Endothelial cell of umbilical vein (primary cell): ENCODE data around the gene CDC23. TPM values are rescaled to one million over a fixed set of nuclear protein-coding genes. Genes with fewer than 3 reads are reported as not detected.

ENCODE experiments used
- BruUV-seq: library from RNA; stranded (reverse); fragments of 400-500 nt; replicated peaks from 2 replicates; lab custom pipeline; 2021; lab: Mats Ljungman, UMichigan
- CTCF ChIA-PET: fragments of 300-600, 350-600 bp; sonication (Branson Sonifier 250); formaldehyde crosslinking; loops from one replicate; lab custom pipeline; 2021; ENCODE audit warnings: antibody characterized with exemption, inconsistent platforms; lab: Charles Lee
- POLR2A ChIA-PET: fragments of 300-600, 350-600 bp; sonication (Branson Sonifier 250); formaldehyde crosslinking; loops from one replicate; lab custom pipeline; 2021; ENCODE audit warnings: antibody characterized with exemption, inconsistent platforms; lab: Charles Lee
- DNase-seq: peaks from one replicate; pipeline ENCODE4 v3.0.0-alpha.2; 2011; ENCODE audit warnings: low read depth, low spot score
- FAIRE-seq: peaks from 2 replicates; lab custom pipeline; 2011; peaks lifted over from hg19 to GRCh38; lab: Jason Lieb, UNC
- H2AFZ ChIP-seq: 2 replicates; pipeline ENCODE4 v1.6.0; 2012; ENCODE audit warnings: low read depth, low read length, control low read depth, inconsistent platforms
- H3K27ac ChIP-seq: 2 replicates; pipeline ENCODE4 v1.5.1; 2011; ENCODE audit warnings: low read depth, mild to moderate bottlenecking, control low read depth, low read length, moderate library complexity; ENCODE audit not compliant: insufficient read depth
- H3K27me3 ChIP-seq, 2 experiments: 2 replicates each; pipeline versions ENCODE4 v1.6.0 to v1.6.1; 2011; ENCODE audit warnings: low read length in 2 of 2, mixed read lengths in 1 of 2; ENCODE audit not compliant: control insufficient read depth in 2 of 2, insufficient read depth in 2 of 2
- H3K36me3 ChIP-seq, 2 experiments: 2 replicates in 1 of 2; 3 replicates in 1 of 2; pipeline ENCODE4 v1.5.1; 2011; ENCODE audit warnings: low read length in 2 of 2, mild to moderate bottlenecking in 1 of 2, moderate library complexity in 1 of 2; ENCODE audit not compliant: control insufficient read depth in 2 of 2, insufficient read depth in 2 of 2; ENCODE audit errors: extremely low read depth in 1 of 2
- H3K4me1 ChIP-seq: 3 replicates; pipeline ENCODE4 v1.5.1; 2011; ENCODE audit warnings: mild to moderate bottlenecking, low read length; ENCODE audit not compliant: control insufficient read depth, insufficient read depth; ENCODE audit errors: extremely low read depth
- H3K4me2 ChIP-seq: 2 replicates; pipeline ENCODE4 v1.6.1; 2011; ENCODE audit warnings: low read length, control low read depth, mixed read lengths; ENCODE audit not compliant: insufficient read depth
- H3K4me3 ChIP-seq, 3 experiments: fragments of 200-600 bp in 1 of 3; sonication (generic), shearing (Covaris generic) in 1 of 3; replicated peaks in 1 of 3; 2 replicates each; pipeline ENCODE4 v1.5.1; 2011 to 2016; ENCODE audit warnings: control low read depth in 3 of 3, low read length in 3 of 3, mild to moderate bottlenecking in 2 of 3, inconsistent platforms in 1 of 3, low read depth in 1 of 3, moderate library complexity in 1 of 3; ENCODE audit not compliant: insufficient read depth in 1 of 3
- H3K79me2 ChIP-seq: 2 replicates; pipeline ENCODE4 v1.6.0; 2012; ENCODE audit warnings: low read length, inconsistent platforms; ENCODE audit not compliant: control insufficient read depth, insufficient read depth
- H3K9ac ChIP-seq: replicated peaks from 2 replicates; pipeline ENCODE3; 2011; ENCODE audit warnings: low read length, control low read depth; ENCODE audit not compliant: insufficient read depth; ENCODE audit errors: extremely low read depth
- H3K9me1 ChIP-seq: replicated peaks from 3 replicates; pipeline ENCODE4 v1.6.0; 2011; ENCODE audit warnings: mild to moderate bottlenecking, low read length; ENCODE audit not compliant: control insufficient read depth, insufficient read depth; ENCODE audit errors: extremely low read depth
- H3K9me3 ChIP-seq: replicated peaks from 2 replicates; pipeline ENCODE4 v1.5.1; 2012; ENCODE audit warnings: low read length, inconsistent platforms; ENCODE audit not compliant: control insufficient read depth, insufficient read depth
- H4K20me1 ChIP-seq: replicated peaks from 2 replicates; pipeline ENCODE3; 2011; ENCODE audit warnings: mild to moderate bottlenecking, low read length; ENCODE audit not compliant: control insufficient read depth, insufficient read depth; ENCODE audit errors: extremely low read depth
- EZH2 ChIP-seq: IDR thresholded peaks from 2 replicates; pipeline ENCODE4 v1.6.1; 2012; ENCODE audit warnings: borderline replicate concordance, low read depth, mild to moderate bottlenecking, moderate library complexity, low read length, inconsistent platforms; ENCODE audit not compliant: severe bottlenecking
- FOS ChIP-seq: IDR thresholded peaks from 2 replicates; pipeline ENCODE4 v1.6.1; 2011; ENCODE audit warnings: mild to moderate bottlenecking, low read length, moderate library complexity, borderline replicate concordance; ENCODE audit not compliant: insufficient read depth
- GATA2 ChIP-seq: IDR thresholded peaks from 2 replicates; pipeline ENCODE4 v1.7.0; 2011; ENCODE audit warnings: low read depth, mild to moderate bottlenecking, moderate library complexity, mixed read lengths, low read length; ENCODE audit not compliant: insufficient read length, insufficient read depth
- MYC ChIP-seq: IDR thresholded peaks from one replicate; pipeline ENCODE4 v1.6.1; 2011; ENCODE audit warnings: mild to moderate bottlenecking, low read depth, low read length
- POLR2A ChIP-seq: IDR thresholded peaks from 2 replicates; pipeline ENCODE4 v1.6.1; 2012; ENCODE audit warnings: low read depth, mild to moderate bottlenecking, control low read depth, low read length
- dilution Hi-C: fragments of 300-500 bp; cut with MboI; formaldehyde crosslinking; loops from one replicate; pipeline ENCODE4 v1.15.0; 2019; ENCODE audit warnings: low sequenced_read_pairs; ENCODE audit not compliant: extremely low pct_ligation_motif_present
- intact Hi-C: fragments of 100-400 bp; cut with micrococcal nuclease; formaldehyde crosslinking; loops from one replicate; pipeline ENCODE4 v1.10.0; 2022
- polyA plus RNA-seq, 4 experiments: library from polyadenylated mRNA; depleted of rRNA in 3 of 4; stranded (reverse) in 3 of 4; unstranded in 1 of 4; fragments of >200 nt; gene quantifications; 2 replicates each; pipeline versions ENCODE4 v1.2.1 to v1.2.3, GENCODE V29; 2011 to 2012; ENCODE audit warnings: missing spikeins in 1 of 4
- total RNA-seq: library from RNA; stranded (reverse); gene quantifications from 2 replicates; pipeline ENCODE4 v1.2.3, GENCODE V29; 2021
- TF ChIP-seq, protein P1 (sequence below), 2 donors: IDR thresholded peaks; 1 replicate in 1 of 2; 2 replicates in 1 of 2; pipeline ENCODE4 v1.5.1; 2011; ENCODE audit warnings: low read length in 2 of 2, mild to moderate bottlenecking in 2 of 2, moderate library complexity in 2 of 2, control low read depth in 1 of 2, inconsistent platforms in 1 of 2, low read depth in 1 of 2; ENCODE audit not compliant: insufficient read depth in 1 of 2; ENCODE audit errors: extremely low read depth in 1 of 2

The CDC23 gene
- total and polyA plus RNA-seq, 2 donors (not counting 3 experiments of a cell fraction or from before 2014, with no cell fraction given) = 28.5 to 41.2 TPM

DNA sequence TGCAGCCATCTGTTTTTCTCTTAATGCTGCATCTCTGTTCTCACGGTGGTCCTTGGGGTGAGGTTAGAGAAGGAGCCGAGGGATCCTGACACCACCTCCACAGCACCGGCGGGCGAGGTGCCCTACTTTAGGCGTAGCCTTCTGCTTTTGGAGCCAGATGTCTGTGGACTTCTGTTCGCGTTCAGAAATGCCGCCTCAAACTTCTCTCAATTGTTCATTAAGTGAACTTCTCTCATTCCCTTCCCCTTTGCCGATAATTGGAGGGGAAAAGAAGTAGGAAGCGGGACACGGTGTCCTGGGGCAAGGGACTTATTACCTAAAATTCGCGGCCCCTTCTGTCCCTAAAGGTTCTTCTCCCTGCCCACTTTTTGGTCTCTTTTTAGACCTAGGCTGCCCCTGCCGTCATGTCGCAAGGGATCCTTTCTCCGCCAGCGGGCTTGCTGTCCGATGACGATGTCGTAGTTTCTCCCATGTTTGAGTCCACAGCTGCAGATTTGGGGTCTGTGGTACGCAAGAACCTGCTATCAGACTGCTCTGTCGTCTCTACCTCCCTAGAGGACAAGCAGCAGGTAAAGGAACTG is 33.8 kb downstream of the CDC23 start:
- Histone ChIP-seq H3K4me3 (peak overlapping the region; percentile 61 to 95 (median 71)), H3K27ac (peak overlapping the region; percentile 9), H3K27me3 (no peaks in the 10 kb centered on the region), H3K36me3 (peaks cover 12 to 22% of the 10 kb centered on the region in 2 experiments), H2AFZ (peak overlapping the region; percentile 47), H3K9ac (peak overlapping the region; percentile 54), H3K9me3 (no peaks in the 10 kb centered on the region), H4K20me1 (no peaks in the 10 kb centered on the region), H3K79me2 (peaks cover 46% of the 10 kb centered on the region), H3K4me1 (peaks cover 22% of the 10 kb centered on the region), H3K4me2 (peak overlapping the region; percentile 64), H3K9me1 (no peaks in the 10 kb centered on the region)
- DNase-seq (no peak), FAIRE-seq (no peak)
- dilution Hi-C loops = no loop called here
- TF ChIP-seq GATA2 = no peak
- no peak for TF ChIP-seq POLR2A
- no peak for TF ChIP-seq FOS
- TF ChIP-seq, protein P1, sequence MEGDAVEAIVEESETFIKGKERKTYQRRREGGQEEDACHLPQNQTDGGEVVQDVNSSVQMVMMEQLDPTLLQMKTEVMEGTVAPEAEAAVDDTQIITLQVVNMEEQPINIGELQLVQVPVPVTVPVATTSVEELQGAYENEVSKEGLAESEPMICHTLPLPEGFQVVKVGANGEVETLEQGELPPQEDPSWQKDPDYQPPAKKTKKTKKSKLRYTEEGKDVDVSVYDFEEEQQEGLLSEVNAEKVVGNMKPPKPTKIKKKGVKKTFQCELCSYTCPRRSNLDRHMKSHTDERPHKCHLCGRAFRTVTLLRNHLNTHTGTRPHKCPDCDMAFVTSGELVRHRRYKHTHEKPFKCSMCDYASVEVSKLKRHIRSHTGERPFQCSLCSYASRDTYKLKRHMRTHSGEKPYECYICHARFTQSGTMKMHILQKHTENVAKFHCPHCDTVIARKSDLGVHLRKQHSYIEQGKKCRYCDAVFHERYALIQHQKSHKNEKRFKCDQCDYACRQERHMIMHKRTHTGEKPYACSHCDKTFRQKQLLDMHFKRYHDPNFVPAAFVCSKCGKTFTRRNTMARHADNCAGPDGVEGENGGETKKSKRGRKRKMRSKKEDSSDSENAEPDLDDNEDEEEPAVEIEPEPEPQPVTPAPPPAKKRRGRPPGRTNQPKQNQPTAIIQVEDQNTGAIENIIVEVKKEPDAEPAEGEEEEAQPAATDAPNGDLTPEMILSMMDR (IDR thresholded peaks at IDR 0.05; ENCODE audit: extremely low read depth in 1 of 2, insufficient read depth in 1 of 2, low read depth in 1 of 2, low read length in 2 of 2) = no peak
- TF ChIP-seq EZH2 = no peak
- TF ChIP-seq MYC = no peak
- ChIA-PET CTCF (interaction anchor here (1.0 to 2.1 kb wide), 4 partner anchors 12 to 324 kb away, joined by 4 to 10 read pairs (median 8); no protein-coding TSS in a partner anchor), POLR2A (no interaction called here)
- intact Hi-C loops = loop anchor here (1.0 to 5.0 kb wide), 3 partner anchors 34 to 153 kb away; partner anchors contain the start of genes CDC23 and CDC25C
- TSS peak; percentile 60 for BruUV-seq
